ENCODE data around the gene SYT1. TPM values are rescaled to one million over a fixed set of nuclear protein-coding genes. Genes with fewer than 3 reads are reported as not detected.

The SYT1 gene
- total and polyA plus RNA-seq, 2 of the 4 experiments (the other 2 are of a cell fraction) = 2.8 to 3.0 TPM

- Histone ChIP-seq H3K9me1 (ENCODE audit: insufficient read depth, low read length) (no peaks in the 10 kb centered on the region), H3K23ac (ENCODE audit: low read depth, low read length) (no peak overlapping the region), H3K27me3 (ENCODE audit: control insufficient read depth, insufficient read depth, low read length) (no peaks in the 10 kb centered on the region), H3K56ac (ENCODE audit: extremely low read depth, insufficient read depth, low read length) (no peak overlapping the region), H2AK5ac (ENCODE audit: low read depth, low read length) (no peak overlapping the region), H3K4me1 (ENCODE audit: control insufficient read depth, insufficient read depth, low read length) (no peaks in the 10 kb centered on the region), H4K91ac (ENCODE audit: insufficient read depth, low read depth, low read length) (no peak overlapping the region), H2BK15ac (ENCODE audit: low read depth, low read length) (no peak overlapping the region), H2AK9ac (replicated peaks; ENCODE audit: low read depth, low read length, poor library complexity) (no peak overlapping the region), H2AFZ (replicated peaks; ENCODE audit: low read length, poor library complexity) (no peak overlapping the region), H3K27ac (ENCODE audit: insufficient read depth, low read length) (no peak overlapping the region), H2BK120ac (ENCODE audit: low read depth, low read length) (no peak overlapping the region), H3K9me3 (ENCODE audit: control insufficient read depth, insufficient read depth, low read length) (no peaks in the 10 kb centered on the region), H3K18ac (ENCODE audit: low read depth, low read length) (no peak overlapping the region), H2BK5ac (ENCODE audit: low read depth, low read length, poor library complexity, severe bottlenecking) (no peak overlapping the region), H3K4ac (ENCODE audit: low read depth, low read length) (no peak overlapping the region), H3K14ac (replicated peaks; ENCODE audit: low read depth, low read length) (no peak overlapping the region), H3K4me3 (ENCODE audit: insufficient read depth, low read depth, low read length) (no peak overlapping the region), H4K8ac (ENCODE audit: low read depth in 2 of 2, low read length in 2 of 2) (no peak overlapping the region), H4K20me1 (ENCODE audit: insufficient read depth, low read length) (no peaks in the 10 kb centered on the region), H3K79me1 (ENCODE audit: low read depth in 1 of 2, low read length in 2 of 2) (no peaks in the 10 kb centered on the region), H4K5ac (ENCODE audit: low read depth, low read length) (no peak overlapping the region), H3K4me2 (ENCODE audit: low read depth, low read length) (no peak overlapping the region), H3K36me3 (ENCODE audit: control insufficient read depth, insufficient read depth, low read length) (no peaks in the 10 kb centered on the region), H2BK20ac (ENCODE audit: low read depth, low read length) (no peak overlapping the region), H3K9ac (ENCODE audit: low read depth, low read length) (no peak overlapping the region)
- ATAC-seq (ENCODE audit: low read depth) (no peak), DNase-seq (peak; percentile 47)
- no CpG with 5 or more reads among the region's 1 CpG for WGBS, 2 experiments (ENCODE audit: extremely low coverage in 2 of 2, insufficient read length in 1 of 2)
- dilution Hi-C loops (cut with HindIII; ENCODE audit: low sequenced_read_pairs, unreplicated experiment) = no loop called here
- in situ Hi-C loops (cut with MboI; ENCODE audit: low sequenced_read_pairs) = no loop called here
- BruUV-seq (replicated peaks) = no TSS peak
- TF ChIP-seq NFE2L2 (IDR thresholded peaks at IDR 0.05; ENCODE audit: low read depth, low read length) (no peak), CHD1 (IDR thresholded peaks at IDR 0.05; ENCODE audit: low read depth, low read length) (no peak), FOS (IDR thresholded peaks at IDR 0.05; ENCODE audit: low read depth, low read length) (no peak), POLR2A (IDR thresholded peaks at IDR 0.05; ENCODE audit: low read depth, low read length) (no peak), CEBPB (IDR thresholded peaks at IDR 0.05; ENCODE audit: low read depth, low read length) (no peak), BHLHE40 (IDR thresholded peaks at IDR 0.05; ENCODE audit: low read depth, low read length) (no peak), RFX5 (IDR thresholded peaks at IDR 0.05; ENCODE audit: low read depth, low read length) (no peak), USF2 (IDR thresholded peaks at IDR 0.05; ENCODE audit: low read depth, low read length) (no peak)
- intact Hi-C loops (cut with micrococcal nuclease) = loop anchor here (10.0 kb wide), 1 partner anchor 1194 kb away; no protein-coding TSS in a partner anchor
- ChIA-PET CTCF (no interaction called here), POLR2A (ENCODE audit: unreplicated experiment) (no interaction called here)
Measured at GRCh38 chr12:79378496-79378895, 513.9 kb downstream of the SYT1 start.
